Myocyte (in vitro differentiated cells): ENCODE data around the gene SSR1. TPM values are rescaled to one million over a fixed set of nuclear protein-coding genes. Genes with fewer than 3 reads are reported as not detected.
"Not testable (repeated sequence)": the region's sequence is repeated elsewhere in the genome, so short reads cannot be mapped to it uniquely, and the experiment has no call there.

Source experiments
- DNase-seq: peaks from one replicate; pipeline ENCODE4 v3.0.0-alpha.2; 2012; ENCODE audit warnings: low read depth
- polyA plus RNA-seq: library from polyadenylated mRNA; unstranded; fragments of >200 nt; gene quantifications from one replicate; pipeline ENCODE4 v1.2.1, GENCODE V29; 2012; ENCODE audit warnings: missing spikeins
- total RNA-seq: library from RNA; depleted of rRNA; stranded (reverse); fragments of >200 nt; gene quantifications from 2 replicates; pipeline ENCODE4 v1.2.3, GENCODE V29; 2014

SSR1 gene
- total RNA-seq = 68.2 and 74.2 TPM in 2 replicates
- polyA plus RNA-seq = 94.1 TPM

- DNase-seq = peak; percentile 97
Measured at GRCh38 chr6:7312616-7313504, at the start of gene SSR1. Gene SSR1 (minus strand): TSS chr6:7313199. CDS start chr6:7313120, 79 bp downstream.

GRCh38 chr6:7351916-7352315 lies 38.9 kb upstream of the SSR1 start:
- DNase-seq = not testable (repeated sequence)

DNA sequence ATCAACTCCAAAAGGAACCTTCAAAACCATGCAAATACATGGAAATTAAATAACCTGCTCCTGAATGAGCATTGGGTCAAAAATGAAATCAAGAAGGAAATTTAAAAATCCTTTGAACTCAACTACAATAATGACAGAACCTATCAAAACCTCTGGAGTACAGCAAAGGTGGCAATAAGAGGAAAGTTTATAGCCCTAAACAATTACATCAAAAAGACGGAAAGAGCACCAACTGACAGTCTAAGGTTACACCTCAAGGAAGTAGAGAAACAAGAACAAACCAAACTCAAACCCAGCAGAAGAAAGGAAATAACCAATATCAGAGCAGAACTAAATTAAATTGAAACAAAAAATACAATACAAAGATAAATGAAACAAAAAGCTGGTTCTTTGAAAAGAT lies 37.6 kb upstream of the SSR1 start:
- not testable (repeated sequence) for DNase-seq

DNA sequence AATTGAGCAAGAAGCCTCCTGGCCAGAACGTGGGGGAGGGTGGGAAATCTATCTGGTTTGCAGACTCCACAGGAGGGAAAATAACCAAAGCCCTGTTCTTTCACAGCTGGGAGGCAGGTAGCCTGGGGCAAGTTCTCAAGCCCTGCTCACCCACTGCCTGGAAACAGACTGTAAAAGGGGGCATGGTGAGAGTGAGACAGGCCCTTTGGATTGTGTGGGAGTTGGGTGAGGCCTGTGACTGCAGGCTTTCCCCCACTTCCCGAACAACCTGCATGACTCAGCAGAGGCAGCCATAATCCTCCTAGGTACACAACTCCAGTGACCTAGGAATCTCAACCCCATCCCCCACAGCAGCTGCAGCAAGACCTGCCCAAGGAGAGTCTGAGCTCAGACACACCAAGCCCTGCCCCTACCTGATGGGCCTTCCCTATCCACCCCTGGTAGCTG lies 34.6 kb upstream of the SSR1 start:
- not testable (repeated sequence) for DNase-seq

DNA sequence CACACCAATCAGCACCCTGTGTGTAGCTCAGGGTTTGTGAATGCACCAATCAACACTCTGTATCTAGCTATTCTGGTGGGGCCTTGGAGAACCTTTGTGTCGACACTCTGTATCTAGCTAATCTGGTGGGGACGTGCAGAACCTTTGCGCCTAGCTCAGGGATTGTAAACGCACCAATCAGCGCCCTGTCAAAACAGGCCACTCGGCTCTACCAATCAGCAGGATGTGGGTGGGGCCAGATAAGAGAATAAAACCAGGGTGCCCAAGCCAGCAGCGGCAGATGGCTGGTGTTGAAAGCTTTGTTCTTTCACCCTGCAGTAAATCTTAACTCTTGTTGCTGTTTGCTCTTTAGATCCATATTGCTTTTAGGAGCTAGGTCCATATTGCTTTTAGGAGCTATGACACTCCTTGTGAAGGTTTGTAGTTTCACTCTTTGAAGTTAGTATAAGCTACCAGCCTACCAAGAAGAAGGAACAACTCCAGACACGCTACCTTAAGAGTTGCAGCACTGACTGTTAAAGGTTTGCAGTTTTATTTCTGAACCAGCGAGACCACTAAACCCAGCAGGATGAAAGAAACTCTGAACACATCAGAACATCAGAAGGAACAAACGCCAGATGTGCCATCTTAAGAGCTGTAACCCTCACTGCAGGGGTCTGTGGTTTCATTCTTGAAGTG lies 31.9 kb upstream of the SSR1 start:
- not testable (repeated sequence) for DNase-seq

DNA sequence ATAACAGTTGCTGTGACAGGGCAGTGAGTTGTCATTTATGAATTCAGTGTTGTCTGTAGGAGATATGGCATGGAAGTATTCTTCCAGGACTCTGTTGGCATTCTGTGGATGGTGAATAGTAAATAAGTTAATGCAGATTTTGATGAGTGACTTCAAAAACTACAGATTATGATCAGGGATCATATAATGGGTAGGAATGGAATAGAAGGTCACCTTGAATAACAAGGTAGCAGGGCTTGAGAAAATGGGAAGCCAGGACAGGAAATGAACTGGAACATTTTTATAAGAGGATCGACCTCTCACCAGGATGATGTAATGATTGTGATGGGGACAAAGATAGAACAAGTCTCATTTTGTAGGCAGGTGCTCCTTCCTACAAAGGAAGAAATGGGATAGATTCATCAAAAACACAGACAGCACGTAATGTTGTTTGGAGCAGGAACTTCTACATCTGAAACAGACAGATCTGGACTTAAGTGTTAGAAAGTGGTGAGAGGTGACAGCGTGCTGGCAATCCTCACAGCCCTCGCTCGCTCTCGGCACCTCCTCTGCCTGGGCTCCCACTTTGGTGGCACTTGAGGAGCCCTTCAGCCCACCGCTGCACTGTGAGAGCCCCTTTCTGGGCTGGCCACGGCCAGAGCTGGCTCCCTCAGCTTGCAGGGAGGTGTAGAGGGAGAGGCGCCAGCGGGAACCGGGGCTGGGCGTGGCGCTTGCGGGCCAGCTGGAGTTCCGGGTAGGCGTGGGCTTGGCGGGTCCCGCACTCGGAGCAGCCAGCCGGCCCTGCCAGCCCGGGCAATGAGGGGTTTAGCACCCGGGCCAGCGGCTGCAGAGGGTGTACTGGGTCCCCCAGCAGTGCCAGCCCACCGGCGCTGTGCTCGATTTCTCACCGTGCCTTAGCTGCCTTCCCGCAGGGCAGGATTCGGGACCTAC lies 30.8 kb upstream of the SSR1 start:
- no peak for DNase-seq

DNA sequence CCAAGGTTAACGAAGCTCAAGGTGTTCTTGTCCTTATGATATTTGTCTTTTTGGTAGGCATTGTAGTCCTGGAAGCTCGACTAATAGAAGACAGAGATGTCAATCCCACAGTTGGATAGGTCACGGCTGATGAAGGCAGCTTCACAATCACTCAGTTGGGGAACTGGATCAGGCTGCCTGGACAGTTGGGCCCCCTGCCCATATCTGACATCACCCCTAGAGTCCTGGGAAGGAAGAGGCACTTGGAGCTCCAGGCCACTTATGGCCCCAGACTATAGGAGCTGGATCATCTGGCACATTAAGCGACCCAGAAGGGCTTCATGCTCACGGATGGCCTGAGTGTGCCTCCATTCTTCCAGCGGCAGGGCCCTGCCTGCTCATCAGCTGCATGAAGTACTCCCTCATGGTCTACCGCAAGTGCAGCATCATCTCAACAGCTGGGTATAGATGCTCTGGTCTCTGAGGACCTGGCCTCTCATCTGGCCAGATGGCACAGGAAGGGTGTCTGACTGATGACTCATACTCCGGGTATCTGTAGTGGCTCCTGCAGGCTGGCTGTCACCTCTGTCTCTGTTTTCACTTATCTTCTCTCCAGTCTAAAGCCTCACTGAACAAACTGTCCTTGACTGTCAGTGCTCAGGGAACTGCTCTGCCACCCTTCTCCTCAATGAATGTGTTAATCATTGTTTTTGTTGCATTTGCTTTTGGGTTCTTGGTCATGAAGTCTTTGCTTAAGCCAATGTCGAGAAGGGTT lies 29.2 kb upstream of the SSR1 start:
- DNase-seq = peak; percentile 25

DNA sequence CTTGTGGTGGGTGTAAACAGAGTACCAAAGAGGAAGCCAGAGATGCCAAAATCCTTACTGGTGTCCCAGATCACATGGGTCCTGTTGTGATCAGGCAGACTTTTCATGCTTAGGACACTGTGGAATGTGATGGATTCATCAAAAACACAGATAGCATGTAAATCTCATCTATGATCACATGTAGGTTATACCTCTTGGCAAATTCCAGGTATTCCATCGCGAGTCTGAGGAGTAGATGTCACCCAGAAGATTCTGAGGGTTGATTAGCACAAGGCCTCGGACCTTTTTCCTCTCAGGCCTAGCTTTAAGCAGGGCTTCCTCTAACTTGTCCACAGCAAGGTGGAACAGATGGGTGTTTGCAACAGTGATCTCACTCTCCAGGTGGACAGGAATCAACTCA lies 28.3 kb upstream of the SSR1 start:
- DNase-seq = no peak

DNA sequence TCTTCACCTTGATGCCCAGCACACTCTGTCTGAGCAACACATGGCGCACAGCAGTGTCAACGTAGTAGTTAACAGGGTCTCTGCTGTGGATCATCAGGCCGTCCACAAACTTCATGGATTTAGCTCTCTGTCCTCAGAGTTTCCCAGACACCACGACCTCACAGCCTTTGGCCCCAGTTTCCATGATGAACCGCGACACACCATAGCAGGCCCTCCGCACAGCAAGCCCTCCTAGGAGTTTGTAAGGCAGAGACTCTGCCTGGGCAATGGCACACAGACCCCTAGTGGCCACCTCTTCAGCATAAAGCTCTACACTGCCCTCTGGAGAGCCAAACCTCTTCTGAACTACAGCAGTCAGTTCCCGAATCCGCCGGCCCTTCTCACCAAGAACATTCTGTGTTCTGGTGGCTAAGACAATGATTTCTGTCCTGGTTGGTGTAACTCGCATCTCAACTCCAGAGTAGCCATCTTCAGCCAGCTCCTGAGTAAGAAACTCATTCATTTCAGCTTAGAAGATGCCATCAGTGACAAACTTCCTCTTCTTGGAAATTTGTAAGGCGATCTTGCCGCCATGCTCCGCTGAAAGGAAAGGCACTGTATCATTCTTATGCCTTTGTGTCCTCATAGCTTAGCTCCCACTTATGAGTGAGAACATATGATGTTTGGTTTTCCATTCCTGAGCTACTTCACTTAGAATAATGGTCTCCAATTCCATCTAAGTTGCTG lies 26.2 kb upstream of the SSR1 start:
- peak; percentile 19 for DNase-seq

DNA sequence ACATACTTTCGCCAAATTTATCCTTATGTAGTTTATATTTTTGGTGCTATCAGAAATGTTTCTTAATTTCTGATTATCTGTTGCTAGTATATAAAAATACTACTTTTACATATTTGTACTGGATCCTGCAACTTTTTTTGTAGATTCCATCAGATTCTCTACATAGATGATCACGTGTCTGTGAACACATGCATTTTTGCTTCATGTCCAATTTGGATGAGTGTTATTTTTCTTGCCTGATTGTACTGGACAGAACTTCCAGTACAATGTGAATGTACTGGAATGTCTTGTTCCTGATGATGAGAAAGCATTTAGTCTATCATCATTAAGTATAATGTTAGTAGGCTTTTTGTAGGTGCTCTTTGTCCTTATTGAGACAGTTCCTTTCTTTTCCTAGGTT lies 25.0 kb upstream of the SSR1 start:
- no peak for DNase-seq

DNA sequence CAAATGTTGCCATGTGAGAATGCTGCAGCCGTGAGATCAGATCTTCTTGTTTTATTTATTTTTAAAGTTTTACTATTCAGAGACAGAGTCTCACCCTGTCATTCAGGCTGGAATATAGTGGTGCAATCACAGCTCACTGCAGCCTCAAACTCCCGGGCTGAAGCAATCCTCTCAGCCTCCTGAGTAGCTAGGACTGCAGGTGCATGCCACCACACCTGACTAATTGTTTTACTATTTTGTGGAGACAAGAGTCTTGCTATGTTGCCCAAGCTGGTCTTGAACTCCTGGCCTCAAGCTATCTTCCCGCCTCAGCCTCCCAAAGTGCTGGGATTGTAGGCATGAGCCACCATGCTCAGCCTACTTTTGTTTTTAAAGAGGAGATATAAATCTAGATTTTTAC lies 22.5 kb upstream of the SSR1 start:
- DNase-seq = no peak

- DNase-seq = no peak
Measured at GRCh38 chr6:7334685-7335084, 21.7 kb upstream of the SSR1 start.

DNA sequence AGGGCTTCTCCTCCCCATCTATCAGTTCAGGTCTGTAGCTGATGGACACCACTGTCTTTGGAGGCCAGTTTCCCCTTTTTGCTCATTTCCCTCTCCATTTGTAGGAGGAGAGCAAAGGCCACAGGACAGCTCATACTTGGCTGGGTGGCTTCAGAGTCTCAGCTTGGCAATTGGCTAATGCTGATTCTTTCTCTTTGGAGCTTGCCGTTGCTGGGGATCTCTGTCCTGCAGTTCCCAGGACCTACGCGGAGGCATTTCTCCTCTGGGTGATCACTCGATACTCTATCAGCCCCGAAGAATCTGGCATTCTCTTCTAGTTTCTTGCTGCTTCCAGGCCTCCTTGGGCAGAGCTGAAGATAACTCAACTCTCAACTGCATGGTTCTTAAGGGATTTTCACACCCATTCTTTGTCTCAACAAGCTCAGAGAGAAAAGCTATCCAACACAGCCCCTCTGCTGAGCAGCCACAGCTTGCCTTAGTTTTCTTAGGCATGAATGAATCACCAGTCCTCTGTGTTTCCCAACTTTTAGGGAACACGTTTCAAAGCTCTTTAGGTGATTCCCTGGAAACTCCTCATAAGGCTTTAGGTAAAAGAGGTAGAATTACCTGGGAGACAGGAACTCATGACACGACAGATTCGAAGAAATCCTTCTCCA lies 19.2 kb upstream of the SSR1 start:
- no peak for DNase-seq

DNA sequence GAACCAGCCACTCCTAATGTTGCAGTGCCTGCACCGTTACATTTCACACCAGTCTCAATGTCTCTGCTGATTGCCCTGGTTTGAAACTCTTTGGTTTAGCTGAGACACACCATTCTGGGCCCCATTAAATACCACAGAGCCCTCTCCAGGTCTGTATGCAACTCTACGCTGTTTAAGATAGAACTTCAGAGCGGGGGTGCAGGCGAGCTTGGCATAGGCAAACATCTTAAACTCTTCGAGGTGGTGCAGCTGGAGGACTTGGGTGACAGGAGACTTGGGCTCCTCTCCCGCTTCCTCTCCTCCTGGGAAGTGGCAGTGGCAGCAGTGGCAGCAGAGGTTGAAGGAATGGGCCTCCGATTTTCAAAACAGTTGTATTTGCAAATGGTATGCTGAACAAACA lies 18.5 kb upstream of the SSR1 start:
- DNase-seq = no peak

DNA sequence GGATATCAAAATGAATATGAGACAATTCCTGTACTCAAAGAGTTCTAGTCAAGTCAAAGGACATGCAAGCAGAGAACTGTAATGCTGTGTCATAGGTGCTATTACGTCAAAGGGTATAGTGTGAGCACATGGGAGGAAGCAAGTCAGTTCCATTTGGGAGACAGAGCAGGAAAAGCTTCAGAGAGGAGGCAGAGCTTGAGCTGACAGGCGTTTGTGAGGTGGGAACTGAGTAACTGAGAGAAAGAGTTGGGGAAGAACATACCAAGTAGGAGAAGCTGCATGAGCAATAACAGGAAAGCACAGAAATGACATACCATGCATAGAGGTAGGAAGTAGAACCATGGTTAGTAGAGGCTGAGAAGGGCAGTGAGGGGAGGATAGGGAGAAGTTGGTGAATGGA lies 15.2 kb upstream of the SSR1 start:
- no peak for DNase-seq

DNA sequence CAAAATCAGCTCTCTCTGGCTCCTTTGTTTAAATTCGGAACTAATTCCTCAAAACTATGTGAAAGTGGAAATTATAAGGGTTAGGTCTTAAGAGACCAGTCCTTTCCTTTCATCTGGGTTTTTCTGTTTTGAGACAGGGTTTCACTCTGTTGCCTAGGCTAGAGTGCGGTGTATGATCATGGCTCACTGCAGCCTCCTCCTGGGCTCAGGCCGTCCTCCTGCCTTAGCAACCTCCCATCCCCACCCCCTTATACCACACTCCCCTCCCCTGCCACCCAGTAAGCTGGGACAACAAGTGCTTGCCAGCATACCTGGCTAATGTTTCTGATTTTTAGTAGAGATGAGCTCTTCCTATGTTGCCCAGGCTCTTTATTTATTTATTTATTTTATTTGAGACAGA lies 12.8 kb upstream of the SSR1 start:
- no peak for DNase-seq

- DNase-seq = no peak
Measured at GRCh38 chr6:7324520-7324919, 11.5 kb upstream of the SSR1 start.

GRCh38 chr6:7323074-7323473 lies 10.1 kb upstream of the SSR1 start:
- no peak for DNase-seq

DNA sequence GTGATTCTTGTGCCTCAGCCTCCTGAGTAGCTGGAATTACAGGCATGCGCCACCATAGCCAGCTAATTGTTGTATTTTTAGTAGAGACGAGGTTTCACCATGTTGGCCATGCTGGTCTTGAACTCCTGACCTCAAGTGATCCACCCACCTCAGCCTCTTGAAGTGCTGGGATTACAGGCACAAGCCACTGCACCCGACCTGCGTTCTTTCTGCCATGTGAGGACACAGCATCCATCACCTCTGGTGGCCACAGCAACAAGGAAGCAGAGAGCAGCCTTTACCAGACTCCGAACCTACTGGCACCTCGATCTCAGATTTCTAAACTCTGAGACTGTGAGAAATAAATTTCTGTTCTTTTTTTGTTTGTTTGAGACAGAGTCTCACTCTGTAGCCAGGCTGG lies 8.9 kb upstream of the SSR1 start:
- DNase-seq = not testable (repeated sequence)
